ENCODE results near the gene PRODH. TPM values are rescaled to one million over a fixed set of nuclear protein-coding genes. Genes with fewer than 3 reads are reported as not detected.
"Not testable (repeated sequence)": the region's sequence is repeated elsewhere in the genome, so short reads cannot be mapped to it uniquely, and the experiment has no call there.

The PRODH gene
- total RNA-seq, 2 donors from 2014 or later: 65.1 to 67.5 TPM

DNA sequence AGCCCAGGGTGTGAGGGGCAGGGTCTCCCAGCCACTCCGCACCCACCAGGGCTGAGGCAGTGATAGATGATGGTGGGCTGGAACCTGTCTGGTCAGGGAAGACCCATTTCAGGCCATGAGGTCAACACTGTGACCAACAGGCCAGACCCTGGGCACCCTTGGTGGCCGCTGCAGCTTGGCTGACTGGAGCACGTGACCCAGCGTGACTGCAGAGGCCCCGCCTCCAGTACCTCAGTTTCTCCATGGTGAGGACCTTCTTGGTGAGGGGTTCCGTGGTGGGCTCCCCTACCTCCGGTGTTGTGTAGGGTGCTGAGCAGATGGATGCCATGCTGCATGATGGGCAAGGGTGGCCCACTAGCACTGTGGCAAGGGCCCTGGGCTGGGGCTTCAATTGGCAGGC is 35.9 kb upstream of the PRODH start:
- not testable (repeated sequence) for H3K4me3 ChIP-seq (ENCODE audit: low read length); H3K27ac Mint-ChIP-seq; H3K27ac ChIP-seq (ENCODE audit: low read depth, low read length); DNase-seq; H3K27me3 ChIP-seq (ENCODE audit: control insufficient read depth, insufficient read depth, low read length, poor library complexity, severe bottlenecking); H3K4me1 Mint-ChIP-seq; H3K4me1 ChIP-seq (ENCODE audit: control insufficient read depth, insufficient read depth, low read length); H3K36me3 Mint-ChIP-seq (ENCODE audit: low read depth); H3K9ac ChIP-seq (ENCODE audit: extremely low read depth, low read length, poor library complexity, severe bottlenecking); H3K9me3 Mint-ChIP-seq; H3K36me3 ChIP-seq (ENCODE audit: control insufficient read depth, insufficient read depth, low read length); H3K9me3 ChIP-seq (ENCODE audit: control insufficient read depth, low read length)
- WGBS, 2 experiments (ENCODE audit: insufficient coverage in 1 of 2, insufficient read length in 1 of 2): 97% methylated on average over 7 of the region's 7 CpGs; no CpG with 5 or more reads in 1 of the 2 experiments
- Mint-ChIP-seq H3K27me3 (ENCODE audit: insufficient read depth) (peaks cover 12% of the 10 kb centered on the region), H3K4me3 (peak overlapping the region; percentile 57)

DNA sequence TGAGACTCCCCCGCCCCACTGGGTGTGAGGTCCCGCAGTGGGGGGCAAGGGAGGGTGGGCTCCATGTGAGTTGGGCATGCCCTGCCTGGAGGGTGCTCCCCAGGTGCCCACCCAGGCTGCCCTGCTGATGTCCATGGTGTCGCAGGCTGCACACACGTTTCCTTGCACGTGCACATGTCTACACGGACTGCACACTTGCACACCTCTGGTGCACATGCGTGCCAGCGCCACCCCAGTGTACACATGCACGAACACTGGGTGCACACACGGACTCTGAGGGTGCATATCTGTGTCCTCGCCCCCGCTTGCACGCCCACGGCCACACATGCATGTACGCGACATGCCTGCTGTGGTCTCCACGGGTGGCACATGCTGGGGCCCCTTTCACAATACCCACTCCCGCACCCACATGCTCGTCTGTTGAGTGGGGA is 35.2 kb upstream of the PRODH start:
- TF ChIP-seq, protein P1, sequence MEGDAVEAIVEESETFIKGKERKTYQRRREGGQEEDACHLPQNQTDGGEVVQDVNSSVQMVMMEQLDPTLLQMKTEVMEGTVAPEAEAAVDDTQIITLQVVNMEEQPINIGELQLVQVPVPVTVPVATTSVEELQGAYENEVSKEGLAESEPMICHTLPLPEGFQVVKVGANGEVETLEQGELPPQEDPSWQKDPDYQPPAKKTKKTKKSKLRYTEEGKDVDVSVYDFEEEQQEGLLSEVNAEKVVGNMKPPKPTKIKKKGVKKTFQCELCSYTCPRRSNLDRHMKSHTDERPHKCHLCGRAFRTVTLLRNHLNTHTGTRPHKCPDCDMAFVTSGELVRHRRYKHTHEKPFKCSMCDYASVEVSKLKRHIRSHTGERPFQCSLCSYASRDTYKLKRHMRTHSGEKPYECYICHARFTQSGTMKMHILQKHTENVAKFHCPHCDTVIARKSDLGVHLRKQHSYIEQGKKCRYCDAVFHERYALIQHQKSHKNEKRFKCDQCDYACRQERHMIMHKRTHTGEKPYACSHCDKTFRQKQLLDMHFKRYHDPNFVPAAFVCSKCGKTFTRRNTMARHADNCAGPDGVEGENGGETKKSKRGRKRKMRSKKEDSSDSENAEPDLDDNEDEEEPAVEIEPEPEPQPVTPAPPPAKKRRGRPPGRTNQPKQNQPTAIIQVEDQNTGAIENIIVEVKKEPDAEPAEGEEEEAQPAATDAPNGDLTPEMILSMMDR (conservative IDR thresholded peaks at IDR 0.05): no peak
- WGBS, 2 experiments (ENCODE audit: insufficient coverage in 1 of 2, insufficient read length in 1 of 2): 79 to 84% methylated on average over 7 to 19 of the region's 19 CpGs
- Histone ChIP-seq H3K36me3 (ENCODE audit: control insufficient read depth, insufficient read depth, low read length) (no peaks in the 10 kb centered on the region), H3K9me3 (ENCODE audit: control insufficient read depth, low read length) (no peaks in the 10 kb centered on the region), H3K9ac (ENCODE audit: extremely low read depth, low read length, poor library complexity, severe bottlenecking) (no peak overlapping the region), H3K27ac (ENCODE audit: low read depth, low read length) (no peak overlapping the region), H3K27me3 (ENCODE audit: control insufficient read depth, insufficient read depth, low read length, poor library complexity, severe bottlenecking) (no peaks in the 10 kb centered on the region), H3K4me1 (ENCODE audit: control insufficient read depth, insufficient read depth, low read length) (no peaks in the 10 kb centered on the region), H3K4me3 (ENCODE audit: low read length) (peak overlapping the region; percentile 76)
- Mint-ChIP-seq H3K27ac (no peak overlapping the region), H3K4me3 (peak overlapping the region; percentile 57), H3K9me3 (no peaks in the 10 kb centered on the region), H3K4me1 (no peaks in the 10 kb centered on the region), H3K36me3 (ENCODE audit: low read depth) (no peaks in the 10 kb centered on the region), H3K27me3 (ENCODE audit: insufficient read depth) (peaks cover 14% of the 10 kb centered on the region)
- DNase-seq: no peak

DNA sequence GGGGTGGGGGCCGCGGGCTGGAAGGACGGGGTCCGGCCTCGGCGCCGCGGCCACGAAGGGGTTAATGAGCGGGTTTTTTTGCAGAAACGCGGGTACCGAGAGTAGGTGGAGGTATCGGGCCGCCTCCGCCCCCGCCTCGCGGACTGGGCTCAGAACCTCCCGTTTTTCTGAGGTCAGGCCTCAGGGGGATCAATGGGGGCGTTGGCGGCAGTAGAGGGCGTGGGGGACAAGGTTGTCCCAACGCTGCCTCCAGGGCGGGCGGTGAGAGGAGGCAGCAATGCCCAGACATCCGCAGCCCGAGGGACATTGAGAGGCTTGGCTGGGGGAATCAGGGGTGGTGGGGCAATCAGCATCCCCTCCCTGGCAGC is 34.8 kb upstream of the PRODH start:
- no peaks in the 10 kb centered on the region for H3K27me3 ChIP-seq (ENCODE audit: control insufficient read depth, insufficient read depth, low read length, poor library complexity, severe bottlenecking)
- Mint-ChIP-seq H3K27ac (no peak overlapping the region), H3K9me3 (no peaks in the 10 kb centered on the region), H3K4me1 (no peaks in the 10 kb centered on the region), H3K27me3 (ENCODE audit: insufficient read depth) (peaks cover 14% of the 10 kb centered on the region), H3K4me3 (peak overlapping the region; percentile 57), H3K36me3 (ENCODE audit: low read depth) (no peaks in the 10 kb centered on the region)
- no peaks in the 10 kb centered on the region for H3K4me1 ChIP-seq (ENCODE audit: control insufficient read depth, insufficient read depth, low read length)
- TF ChIP-seq, protein P1 (conservative IDR thresholded peaks at IDR 0.05): no peak
- no peak overlapping the region for H3K27ac ChIP-seq (ENCODE audit: low read depth, low read length)
- H3K4me3 ChIP-seq (ENCODE audit: low read length): peak overlapping the region; percentile 76
- 1 to 20% methylated on average over 3 to 18 of the region's 28 CpGs for WGBS, 2 experiments (ENCODE audit: insufficient coverage in 1 of 2, insufficient read length in 1 of 2)
- H3K9me3 ChIP-seq (ENCODE audit: control insufficient read depth, low read length): no peaks in the 10 kb centered on the region
- H3K9ac ChIP-seq (ENCODE audit: extremely low read depth, low read length, poor library complexity, severe bottlenecking): peak overlapping the region; percentile 73
- no peaks in the 10 kb centered on the region for H3K36me3 ChIP-seq (ENCODE audit: control insufficient read depth, insufficient read depth, low read length)
- no peak for DNase-seq

Data from endodermal cell (in vitro differentiated cells).